ENCODE results near the gene WDR90.
A peak's percentile ranks its signal among the peaks of the same experiment; 100 is the strongest.

The WDR90 gene

GRCh38 chr16:702341-702740 is 53.2 kb downstream of the WDR90 start:
- TF ChIP-seq POLR2A (IDR thresholded peaks at IDR 0.05; ENCODE audit: extremely low read depth, insufficient read length) (no peak), CTCF (IDR thresholded peaks at IDR 0.05; ENCODE audit: low read depth, low read length) (no peak)
- no peak for DNase-seq (ENCODE audit: low read depth)
- no peak overlapping the region for H3K4me3 ChIP-seq (ENCODE audit: low read depth, low read length)

- no peak for TF ChIP-seq POLR2A (IDR thresholded peaks at IDR 0.05; ENCODE audit: extremely low read depth, insufficient read length)
- TF ChIP-seq CTCF (IDR thresholded peaks at IDR 0.05; ENCODE audit: low read depth, low read length): peak; percentile 0
- TF ChIP-seq MYC (IDR thresholded peaks at IDR 0.05; ENCODE audit: low read depth, low read length): no peak
- no peak for TF ChIP-seq MAX (IDR thresholded peaks at IDR 0.05; ENCODE audit: low read depth, low read length)
- no peak for DNase-seq (ENCODE audit: low read depth)
- H3K4me3 ChIP-seq (ENCODE audit: low read depth, low read length): no peak overlapping the region
Observed at GRCh38 chr16:703406-703805, 54.2 kb downstream of the WDR90 start.

- no peak overlapping the region for H3K4me3 ChIP-seq (ENCODE audit: low read depth, low read length)
- TF ChIP-seq POLR2A (IDR thresholded peaks at IDR 0.05; ENCODE audit: extremely low read depth, insufficient read length) (no peak), MAX (IDR thresholded peaks at IDR 0.05; ENCODE audit: low read depth, low read length) (no peak), CTCF (IDR thresholded peaks at IDR 0.05; ENCODE audit: low read depth, low read length) (no peak), MYC (IDR thresholded peaks at IDR 0.05; ENCODE audit: low read depth, low read length) (no peak)
- DNase-seq (ENCODE audit: low read depth): no peak
Observed at GRCh38 chr16:704047-704446, 54.9 kb downstream of the WDR90 start.

- no peak for DNase-seq (ENCODE audit: low read depth)
- TF ChIP-seq POLR2A (IDR thresholded peaks at IDR 0.05; ENCODE audit: extremely low read depth, insufficient read length): no peak
- no peak for TF ChIP-seq CTCF (IDR thresholded peaks at IDR 0.05; ENCODE audit: low read depth, low read length)
- TF ChIP-seq MYC (IDR thresholded peaks at IDR 0.05; ENCODE audit: low read depth, low read length): no peak
- no peak for TF ChIP-seq MAX (IDR thresholded peaks at IDR 0.05; ENCODE audit: low read depth, low read length)
- no peak overlapping the region for H3K4me3 ChIP-seq (ENCODE audit: low read depth, low read length)
Observed at GRCh38 chr16:704552-705380, 55.6 kb downstream of the WDR90 start.

- TF ChIP-seq CTCF (IDR thresholded peaks at IDR 0.05; ENCODE audit: low read depth, low read length) (no peak), MYC (IDR thresholded peaks at IDR 0.05; ENCODE audit: low read depth, low read length) (no peak), POLR2A (IDR thresholded peaks at IDR 0.05; ENCODE audit: extremely low read depth, insufficient read length) (no peak), MAX (IDR thresholded peaks at IDR 0.05; ENCODE audit: low read depth, low read length) (no peak)
- H3K4me3 ChIP-seq (ENCODE audit: low read depth, low read length): no peak within 1 kb of the TSS
- no peak for DNase-seq (ENCODE audit: low read depth)
Observed at GRCh38 chr16:705431-706188, 56.4 kb downstream of the WDR90 start, which contains the start of gene FBXL16. Gene FBXL16 (minus strand): TSS chr16:705801. CDS start chr16:697405, 8,396 bp downstream.

Measured in NB4 (cell line).